Measurements from ENCODE around the gene HES4.
"Not testable (repeated sequence)": the region's sequence is repeated elsewhere in the genome, so short reads cannot be mapped to it uniquely, and the experiment has no call there.

The HES4 gene

GRCh38 chr1:997993-998744, 1.7 kb downstream of the HES4 start:
- no peak for DNase-seq

GRCh38 chr1:997713-997992, 2.2 kb downstream of the HES4 start:
- DNase-seq, result no peak

GRCh38 chr1:996851-997712, 2.8 kb downstream of the HES4 start:
- DNase-seq, result peak; percentile 30

GRCh38 chr1:995665-996633, 3.9 kb downstream of the HES4 start:
- peak; percentile 18 for DNase-seq

- not testable (repeated sequence) for DNase-seq
Observed at GRCh38 chr1:994546-994945, 5.4 kb downstream of the HES4 start.

GRCh38 chr1:993379-993995, 6.4 kb downstream of the HES4 start:
- no peak for DNase-seq

- DNase-seq, result no peak
Observed at GRCh38 chr1:992362-992761, 7.5 kb downstream of the HES4 start.

- no peak for DNase-seq
Observed at GRCh38 chr1:991895-992294, 8.0 kb downstream of the HES4 start.

- not testable (repeated sequence) for DNase-seq
Observed at GRCh38 chr1:991275-991674, 8.6 kb downstream of the HES4 start.

- not testable (repeated sequence) for DNase-seq
Observed at GRCh38 chr1:988061-988460, 11.8 kb downstream of the HES4 start.

GRCh38 chr1:985126-985525, 14.8 kb downstream of the HES4 start:
- DNase-seq, result no peak

- DNase-seq, result no peak
Observed at GRCh38 chr1:984476-984814, 15.5 kb downstream of the HES4 start.

- peak; percentile 64 for DNase-seq
Observed at GRCh38 chr1:983798-984475, 16.0 kb downstream of the HES4 start.

- no peak for DNase-seq
Observed at GRCh38 chr1:982765-983436, 17.0 kb downstream of the HES4 start.

- DNase-seq, result no peak
Observed at GRCh38 chr1:981955-982558, 17.8 kb downstream of the HES4 start, which contains the start of gene PERM1. PERM1 (minus strand) TSS chr1:982093; CDS start chr1:981029, 1,064 bp downstream.

GRCh38 chr1:981491-981954, 18.4 kb downstream of the HES4 start:
- no peak for DNase-seq

GRCh38 chr1:980602-981395, 19.1 kb downstream of the HES4 start:
- no peak for DNase-seq

GRCh38 chr1:980137-980571, 19.7 kb downstream of the HES4 start:
- no peak for DNase-seq

GRCh38 chr1:979744-980072, 20.2 kb downstream of the HES4 start:
- no peak for DNase-seq
